NT2/D1 (cell line): Measurements from ENCODE around the gene RSPH3.

Source experiments
- DNase-seq: peaks from one replicate; pipeline ENCODE4 v3.0.0-alpha.2; 2011; ENCODE audit warnings: low read depth, low spot score
- H3K27me3 ChIP-seq: 2 replicates; pipeline ENCODE4 v1.6.0; 2011; ENCODE audit warnings: mild to moderate bottlenecking; ENCODE audit not compliant: insufficient read length, insufficient read depth
- H3K36me3 ChIP-seq: 2 replicates; pipeline ENCODE4 v1.6.1; 2011; ENCODE audit warnings: mild to moderate bottlenecking, low read length, mixed read lengths; ENCODE audit not compliant: insufficient read depth, insufficient read length
- H3K4me1 ChIP-seq: 2 replicates; pipeline ENCODE4 v1.5.1; 2011; ENCODE audit not compliant: insufficient read depth, insufficient read length
- H3K4me3 ChIP-seq: 2 replicates; pipeline ENCODE4 v1.5.1; 2011; ENCODE audit warnings: low read depth; ENCODE audit not compliant: insufficient read length
- H3K9ac ChIP-seq: 2 replicates; pipeline ENCODE4 v1.6.0; 2011; ENCODE audit warnings: low read depth; ENCODE audit not compliant: insufficient read length
- H3K9me3 ChIP-seq: 2 replicates; pipeline ENCODE4 v1.5.1; 2011; ENCODE audit warnings: mild to moderate bottlenecking, low read length; ENCODE audit not compliant: insufficient read depth
- SUZ12 ChIP-seq: IDR thresholded peaks from 2 replicates; pipeline ENCODE4 v1.6.1; 2011; ENCODE audit not compliant: insufficient read length, insufficient read depth; ENCODE audit errors: extremely low read depth
- YY1 ChIP-seq: IDR thresholded peaks from 2 replicates; pipeline ENCODE4 v1.6.1; 2011; ENCODE audit not compliant: insufficient read length, insufficient read depth
- ZNF274 ChIP-seq: IDR thresholded peaks from 2 replicates; pipeline ENCODE4 v1.6.1; 2011; ENCODE audit warnings: mild to moderate bottlenecking, low read depth, low read length

The RSPH3 gene

DNA sequence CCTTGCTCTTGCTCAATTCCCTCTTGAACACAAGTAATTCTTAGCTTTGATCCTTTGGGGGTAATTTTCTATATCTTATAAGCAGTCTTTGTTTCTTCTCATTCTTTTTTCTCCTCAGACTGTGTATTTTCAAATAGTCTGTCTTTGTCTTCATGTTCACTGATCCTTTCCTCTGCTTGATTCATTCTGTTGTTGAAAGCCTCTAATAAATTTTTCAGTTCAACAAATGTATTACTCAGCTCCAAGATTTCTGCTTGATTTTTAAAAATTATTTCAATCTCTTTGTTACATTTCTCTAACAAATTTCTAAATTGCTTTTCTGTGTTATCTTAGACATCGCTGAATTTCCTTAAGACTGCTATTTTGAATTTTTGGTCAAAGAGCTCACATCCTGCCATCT lies 11.5 kb downstream of the RSPH3 start:
- no peak overlapping the region for H3K4me3 ChIP-seq
- H3K9ac ChIP-seq, result no peak overlapping the region
- no peaks in the 10 kb centered on the region for H3K9me3 ChIP-seq
- H3K4me1 ChIP-seq, result no peaks in the 10 kb centered on the region
- no peak for DNase-seq
- no peaks in the 10 kb centered on the region for H3K27me3 ChIP-seq
- no peaks in the 10 kb centered on the region for H3K36me3 ChIP-seq
- no peak for TF ChIP-seq SUZ12
- TF ChIP-seq ZNF274, result no peak
- TF ChIP-seq YY1, result no peak

DNA sequence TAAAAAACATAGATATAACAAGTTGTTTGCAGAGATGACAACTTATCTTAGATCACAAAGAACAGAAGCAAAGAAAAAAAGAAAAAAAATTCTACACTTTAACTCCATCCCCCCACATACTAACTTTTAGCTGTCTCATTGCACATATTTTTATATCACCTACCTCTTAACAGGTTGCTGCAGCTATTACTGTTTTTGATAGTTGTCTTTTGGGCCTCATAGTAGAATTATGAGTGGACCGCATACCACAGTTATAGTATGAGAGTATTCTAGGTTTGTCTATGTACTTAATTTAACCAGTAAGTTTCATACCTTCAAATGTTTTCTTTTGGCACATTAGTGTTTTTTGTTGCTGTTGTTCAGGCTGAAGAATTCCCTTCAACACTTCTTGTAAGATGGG lies 12.3 kb downstream of the RSPH3 start:
- Histone ChIP-seq H3K9ac (no peak overlapping the region), H3K9me3 (no peaks in the 10 kb centered on the region), H3K4me3 (no peak overlapping the region), H3K27me3 (no peaks in the 10 kb centered on the region), H3K4me1 (no peaks in the 10 kb centered on the region), H3K36me3 (no peaks in the 10 kb centered on the region)
- TF ChIP-seq YY1 (no peak), ZNF274 (no peak), SUZ12 (no peak)
- DNase-seq, result no peak

DNA sequence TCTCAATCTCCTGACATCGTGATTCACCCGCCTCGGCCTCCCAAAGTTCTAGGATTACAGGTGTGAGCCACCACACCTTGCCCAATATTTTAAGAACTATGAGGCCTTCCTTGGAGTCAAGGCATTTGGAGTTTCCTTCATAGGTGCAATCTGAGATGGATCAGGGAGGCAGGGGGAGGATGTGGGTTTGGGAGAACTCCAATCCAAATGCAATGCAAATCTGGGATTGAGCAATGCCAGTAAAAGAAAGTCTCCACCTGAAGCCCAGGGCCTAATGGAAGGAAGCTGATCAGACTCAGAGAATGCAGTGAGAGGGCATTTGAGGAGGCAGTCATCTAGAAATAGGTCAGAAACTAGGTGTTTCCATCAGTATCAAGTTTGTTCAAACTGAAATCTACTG lies 21.2 kb downstream of the RSPH3 start:
- TF ChIP-seq ZNF274 (no peak), YY1 (no peak), SUZ12 (no peak)
- Histone ChIP-seq H3K9me3 (no peaks in the 10 kb centered on the region), H3K27me3 (no peaks in the 10 kb centered on the region), H3K36me3 (no peaks in the 10 kb centered on the region), H3K4me3 (no peak overlapping the region), H3K4me1 (no peaks in the 10 kb centered on the region), H3K9ac (no peak overlapping the region)
- no peak for DNase-seq

DNA sequence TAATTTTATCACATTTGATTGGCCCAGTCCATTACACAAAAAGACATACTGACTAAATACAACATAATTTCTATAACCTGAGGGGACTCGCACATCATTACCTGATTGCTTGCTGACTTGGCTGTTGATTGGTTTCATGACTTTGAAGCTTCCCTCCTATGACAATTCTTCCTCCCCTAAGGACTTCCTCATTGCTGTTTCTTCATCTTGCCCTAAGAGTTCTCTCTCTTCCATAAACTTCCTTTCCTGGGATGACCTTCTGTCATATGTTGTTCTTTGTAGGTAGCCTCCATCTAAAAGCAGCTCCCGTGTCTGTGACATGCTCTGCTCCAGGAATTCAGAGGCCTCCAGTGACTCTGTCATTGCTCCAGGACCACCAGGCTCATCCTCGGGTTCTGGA lies 22.6 kb downstream of the RSPH3 start:
- Histone ChIP-seq H3K27me3 (no peaks in the 10 kb centered on the region), H3K9me3 (no peaks in the 10 kb centered on the region), H3K4me1 (no peaks in the 10 kb centered on the region), H3K36me3 (no peaks in the 10 kb centered on the region), H3K4me3 (no peak overlapping the region), H3K9ac (no peak overlapping the region)
- DNase-seq, result no peak
- TF ChIP-seq SUZ12, result no peak

DNA sequence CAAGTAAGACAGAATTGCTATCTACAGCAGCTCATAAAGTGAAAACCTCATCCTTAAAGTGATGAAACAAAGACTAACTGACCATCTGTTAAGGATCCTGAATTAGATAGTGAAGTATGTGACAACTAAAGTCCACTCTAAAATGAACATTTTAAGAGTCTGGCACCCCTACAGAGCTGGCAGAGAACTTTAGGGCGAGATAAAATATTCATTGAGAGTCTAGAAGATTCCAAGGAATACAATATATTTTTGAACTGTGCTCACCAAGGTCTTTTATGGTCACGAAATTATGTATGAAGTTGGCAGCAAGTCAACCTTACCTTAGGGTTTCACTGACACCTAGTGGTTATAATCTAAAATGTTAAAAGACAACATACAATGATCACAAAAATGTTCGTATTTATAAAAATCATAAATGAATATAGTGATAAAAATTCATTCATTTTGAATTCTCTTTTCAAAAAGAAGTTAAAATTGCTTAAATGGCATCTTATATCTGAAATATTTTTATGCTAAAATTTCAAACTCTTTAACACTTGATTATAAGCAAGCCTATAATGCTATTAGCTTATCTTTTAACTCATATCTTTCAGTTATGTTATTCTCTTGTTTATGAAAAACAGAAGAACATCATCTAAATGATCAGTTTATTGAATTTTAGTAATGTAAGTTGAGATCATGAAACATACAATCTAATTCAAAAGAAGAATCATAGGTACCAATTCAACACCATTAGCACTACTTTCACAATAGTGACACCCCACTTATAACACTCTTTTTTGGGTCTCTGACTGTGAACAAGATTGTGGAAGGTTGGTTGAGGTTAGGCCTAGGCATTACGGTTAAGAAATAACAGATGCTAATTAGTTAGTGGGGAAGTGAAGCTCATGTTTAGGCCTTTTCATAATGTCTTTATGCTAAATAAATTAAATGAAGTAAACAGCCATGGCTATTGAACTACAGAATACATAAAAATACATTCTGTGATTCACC lies 27.5 kb downstream of the RSPH3 start:
- TF ChIP-seq ZNF274 (no peak), SUZ12 (no peak), YY1 (no peak)
- no peak overlapping the region for H3K4me3 ChIP-seq
- peaks cover 23% of the 10 kb centered on the region for H3K9me3 ChIP-seq
- no peaks in the 10 kb centered on the region for H3K36me3 ChIP-seq
- H3K4me1 ChIP-seq, result no peaks in the 10 kb centered on the region
- no peaks in the 10 kb centered on the region for H3K27me3 ChIP-seq
- DNase-seq, result peak; percentile 11
- H3K9ac ChIP-seq, result no peak overlapping the region

DNA sequence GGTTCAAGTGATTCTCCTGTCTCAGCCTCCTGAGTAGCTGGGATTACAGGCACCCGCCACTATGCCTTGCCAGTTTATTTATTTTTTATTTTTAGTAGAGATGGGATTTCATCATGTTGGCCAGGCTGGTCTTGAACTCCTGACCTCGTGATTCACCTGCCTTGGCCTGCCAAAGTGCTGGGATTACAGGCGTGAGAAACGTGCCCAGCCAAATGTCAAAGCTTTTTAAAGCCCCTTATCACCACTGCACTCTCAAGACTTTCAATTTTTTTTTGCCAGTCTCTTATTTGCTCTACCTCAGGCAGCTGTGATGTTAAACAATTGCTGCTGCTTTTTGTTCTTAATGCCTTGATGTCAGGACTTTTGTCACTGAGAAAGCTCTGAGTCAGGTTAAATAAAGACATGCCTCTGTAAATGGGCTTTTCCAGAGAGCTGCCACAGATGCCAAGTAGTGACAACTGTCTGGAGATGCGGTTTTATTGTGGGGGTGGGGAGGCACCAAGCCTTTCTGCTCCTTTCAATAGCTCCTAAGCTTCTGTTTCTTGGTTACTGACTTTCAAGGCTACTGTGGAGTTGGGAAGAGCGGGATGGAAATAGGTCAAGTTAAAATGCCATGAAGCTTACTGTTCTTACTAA lies 29.2 kb downstream of the RSPH3 start:
- no peak overlapping the region for H3K4me3 ChIP-seq
- DNase-seq, result no peak

DNA sequence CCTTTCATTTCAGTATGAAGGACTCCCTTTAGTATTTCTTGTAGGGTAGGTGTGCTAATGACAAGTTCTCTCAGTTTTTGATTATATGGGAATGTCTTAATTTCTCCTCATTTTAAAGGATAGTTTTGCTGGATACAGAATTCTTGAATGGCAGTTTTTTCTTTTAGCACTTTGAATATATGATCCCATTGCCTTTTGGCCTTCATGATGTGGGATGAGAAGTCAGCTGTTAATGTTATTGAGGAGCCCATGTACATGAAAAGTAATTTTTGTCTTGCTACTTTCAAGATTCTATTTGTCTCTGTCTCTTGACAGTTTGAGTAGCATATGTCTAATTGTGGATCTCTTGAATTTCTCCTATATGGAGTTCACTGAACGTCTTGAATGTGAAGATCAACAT lies 30.9 kb downstream of the RSPH3 start:
- Histone ChIP-seq H3K4me1 (no peaks in the 10 kb centered on the region), H3K9ac (no peak overlapping the region)
- TF ChIP-seq ZNF274 (no peak), SUZ12 (no peak), YY1 (no peak)

More for the DNA sequence above, 29.2 kb downstream of the RSPH3 start:
- peaks cover 38% of the 10 kb centered on the region for H3K9me3 ChIP-seq
- TF ChIP-seq SUZ12 (no peak), ZNF274 (no peak), YY1 (no peak)
- no peak overlapping the region for H3K9ac ChIP-seq
- H3K27me3 ChIP-seq, result no peaks in the 10 kb centered on the region
- no peaks in the 10 kb centered on the region for H3K36me3 ChIP-seq
- no peaks in the 10 kb centered on the region for H3K4me1 ChIP-seq

More for the DNA sequence above, 30.9 kb downstream of the RSPH3 start:
- no peaks in the 10 kb centered on the region for H3K36me3 ChIP-seq
- no peak overlapping the region for H3K4me3 ChIP-seq
- H3K27me3 ChIP-seq, result no peaks in the 10 kb centered on the region
- no peak for DNase-seq
- peaks cover 38% of the 10 kb centered on the region for H3K9me3 ChIP-seq
